Uterus (tissue), 2 donors: ENCODE measurements around the gene FASTK.

Source experiments
- POLR2A ChIP-seq, 2 donors: fragments of 450-650 bp; IDR thresholded peaks; one replicate each; pipeline ENCODE4 v1.6.1; 2016; ENCODE audit warnings: antibody characterized with exemption in 2 of 2, mild to moderate bottlenecking in 1 of 2, moderate library complexity in 1 of 2
- TF ChIP-seq, protein P1 (sequence below), 4 experiments: fragments of 200-600 bp in 2 of 4; fragments of 450-650 bp in 2 of 4; sonication (generic) in 2 of 4; IDR thresholded peaks; one replicate each; pipeline ENCODE4 v1.5.1; 2016 to 2019; ENCODE audit warnings: antibody characterized with exemption in 4 of 4, mild to moderate bottlenecking in 2 of 4, moderate library complexity in 1 of 4

DNA sequence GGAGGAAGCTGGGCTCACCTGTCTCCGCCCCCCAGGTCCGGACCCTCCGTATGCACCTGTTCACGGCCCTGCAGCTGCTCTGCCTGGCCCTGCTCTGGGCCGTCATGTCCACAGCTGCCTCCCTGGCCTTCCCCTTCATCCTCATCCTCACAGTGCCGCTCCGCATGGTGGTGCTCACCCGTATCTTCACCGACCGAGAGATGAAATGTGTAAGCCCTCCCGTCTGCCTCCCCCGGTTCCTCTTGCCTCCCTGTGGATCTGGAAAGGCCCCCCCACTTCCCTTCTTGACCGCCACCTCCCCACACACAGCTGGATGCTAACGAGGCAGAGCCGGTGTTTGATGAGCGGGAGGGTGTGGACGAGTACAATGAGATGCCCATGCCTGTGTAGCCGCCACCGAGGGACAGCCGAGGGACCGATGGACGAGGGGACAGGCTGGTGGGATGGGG is 4.6 kb downstream of the FASTK start:
- no peak for TF ChIP-seq POLR2A (IDR thresholded peaks at IDR 0.05)
- TF ChIP-seq, protein P1, sequence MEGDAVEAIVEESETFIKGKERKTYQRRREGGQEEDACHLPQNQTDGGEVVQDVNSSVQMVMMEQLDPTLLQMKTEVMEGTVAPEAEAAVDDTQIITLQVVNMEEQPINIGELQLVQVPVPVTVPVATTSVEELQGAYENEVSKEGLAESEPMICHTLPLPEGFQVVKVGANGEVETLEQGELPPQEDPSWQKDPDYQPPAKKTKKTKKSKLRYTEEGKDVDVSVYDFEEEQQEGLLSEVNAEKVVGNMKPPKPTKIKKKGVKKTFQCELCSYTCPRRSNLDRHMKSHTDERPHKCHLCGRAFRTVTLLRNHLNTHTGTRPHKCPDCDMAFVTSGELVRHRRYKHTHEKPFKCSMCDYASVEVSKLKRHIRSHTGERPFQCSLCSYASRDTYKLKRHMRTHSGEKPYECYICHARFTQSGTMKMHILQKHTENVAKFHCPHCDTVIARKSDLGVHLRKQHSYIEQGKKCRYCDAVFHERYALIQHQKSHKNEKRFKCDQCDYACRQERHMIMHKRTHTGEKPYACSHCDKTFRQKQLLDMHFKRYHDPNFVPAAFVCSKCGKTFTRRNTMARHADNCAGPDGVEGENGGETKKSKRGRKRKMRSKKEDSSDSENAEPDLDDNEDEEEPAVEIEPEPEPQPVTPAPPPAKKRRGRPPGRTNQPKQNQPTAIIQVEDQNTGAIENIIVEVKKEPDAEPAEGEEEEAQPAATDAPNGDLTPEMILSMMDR (IDR thresholded peaks at IDR 0.05), result no peak
